Sigmoid colon (tissue), 4 donors: Measurements from ENCODE around the gene TMOD2.

ENCODE experiments used
- EP300 ChIP-seq, 4 donors: sonication (generic); formaldehyde crosslinking; IDR thresholded peaks; one replicate each; pipeline ENCODE4 v1.6.1; 2017; ENCODE audit warnings: antibody characterized with exemption in 4 of 4
- POLR2A ChIP-seq, 2 donors: fragments of 450-650 bp; IDR thresholded peaks; one replicate each; pipeline ENCODE4 v1.6.1; 2016; ENCODE audit warnings: antibody characterized with exemption in 2 of 2, mild to moderate bottlenecking in 2 of 2, moderate library complexity in 2 of 2
- POLR2AphosphoS5 ChIP-seq, 4 donors: sonication (generic); formaldehyde crosslinking; IDR thresholded peaks; one replicate each; pipeline ENCODE4 v1.6.1; 2017; ENCODE audit warnings: antibody characterized with exemption in 4 of 4
- TF ChIP-seq, protein P1 (sequence below), 4 experiments: fragments of 450-650 bp in 3 of 4; fragments of 200-600 bp in 1 of 4; IDR thresholded peaks; one replicate each; pipeline ENCODE4 v1.5.1; 2016 to 2019; ENCODE audit warnings: antibody characterized with exemption in 4 of 4, mild to moderate bottlenecking in 3 of 4, moderate library complexity in 2 of 4

DNA sequence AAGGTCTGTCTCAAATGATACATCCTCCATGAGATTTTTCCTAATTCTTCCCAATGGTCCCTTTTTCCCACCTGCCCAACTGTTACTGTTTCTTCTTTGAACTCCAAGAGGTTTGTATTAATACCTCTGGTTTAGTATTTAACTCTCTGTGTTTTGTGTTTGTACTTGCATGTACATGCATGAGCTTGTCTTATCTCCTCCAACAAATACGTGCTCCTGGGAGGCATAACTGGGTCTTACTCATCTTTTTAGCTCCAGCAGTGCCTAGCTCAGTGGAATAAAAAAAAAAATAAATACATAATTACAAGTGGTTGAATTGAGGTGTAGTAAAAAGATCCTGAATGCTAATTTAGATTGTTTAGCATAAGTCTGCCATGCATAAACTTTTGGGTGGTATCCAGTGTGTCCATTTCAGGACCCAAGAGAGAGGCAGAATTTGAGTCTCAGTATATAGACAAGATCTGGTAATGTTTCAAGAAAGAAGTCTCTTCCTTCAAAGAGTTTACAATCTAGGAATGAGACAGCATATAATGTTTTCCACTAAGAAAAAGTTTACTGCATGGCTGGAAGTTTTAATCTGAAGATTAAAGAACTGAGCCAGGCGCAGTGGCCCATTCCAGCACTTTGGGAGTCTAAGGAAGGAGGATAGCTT lies 12.2 kb upstream of the TMOD2 start:
- TF ChIP-seq, protein P1, sequence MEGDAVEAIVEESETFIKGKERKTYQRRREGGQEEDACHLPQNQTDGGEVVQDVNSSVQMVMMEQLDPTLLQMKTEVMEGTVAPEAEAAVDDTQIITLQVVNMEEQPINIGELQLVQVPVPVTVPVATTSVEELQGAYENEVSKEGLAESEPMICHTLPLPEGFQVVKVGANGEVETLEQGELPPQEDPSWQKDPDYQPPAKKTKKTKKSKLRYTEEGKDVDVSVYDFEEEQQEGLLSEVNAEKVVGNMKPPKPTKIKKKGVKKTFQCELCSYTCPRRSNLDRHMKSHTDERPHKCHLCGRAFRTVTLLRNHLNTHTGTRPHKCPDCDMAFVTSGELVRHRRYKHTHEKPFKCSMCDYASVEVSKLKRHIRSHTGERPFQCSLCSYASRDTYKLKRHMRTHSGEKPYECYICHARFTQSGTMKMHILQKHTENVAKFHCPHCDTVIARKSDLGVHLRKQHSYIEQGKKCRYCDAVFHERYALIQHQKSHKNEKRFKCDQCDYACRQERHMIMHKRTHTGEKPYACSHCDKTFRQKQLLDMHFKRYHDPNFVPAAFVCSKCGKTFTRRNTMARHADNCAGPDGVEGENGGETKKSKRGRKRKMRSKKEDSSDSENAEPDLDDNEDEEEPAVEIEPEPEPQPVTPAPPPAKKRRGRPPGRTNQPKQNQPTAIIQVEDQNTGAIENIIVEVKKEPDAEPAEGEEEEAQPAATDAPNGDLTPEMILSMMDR (IDR thresholded peaks at IDR 0.05), result no peak
- no peak for TF ChIP-seq POLR2A (IDR thresholded peaks at IDR 0.05)
- TF ChIP-seq POLR2AphosphoS5 (IDR thresholded peaks at IDR 0.05), result no peak
- TF ChIP-seq EP300 (IDR thresholded peaks at IDR 0.05), result no peak
